Vagina (tissue), 2 donors: ENCODE measurements around the gene PLEKHB1. TPM values are rescaled to one million over a fixed set of nuclear protein-coding genes. Genes with fewer than 3 reads are reported as not detected.

ENCODE experiments used
- DNase-seq, 2 donors: peaks; one replicate each; pipeline ENCODE4 v3.0.0-alpha.2; 2017; ENCODE audit errors: extremely low spot score in 2 of 2
- H3K27ac ChIP-seq: fragments of 200-600 bp; sonication (generic); one replicate; pipeline ENCODE4 v1.5.1; 2019
- H3K27me3 ChIP-seq: fragments of 200-600 bp; sonication (generic); one replicate; pipeline ENCODE4 v1.5.1; 2019
- H3K36me3 ChIP-seq, 2 donors: fragments of 200-600 bp; sonication (generic); one replicate each; pipeline ENCODE4 v1.5.1; 2017 to 2019
- H3K4me1 ChIP-seq: fragments of 200-600 bp; sonication (generic); one replicate; pipeline ENCODE4 v1.5.1; 2019
- H3K4me3 ChIP-seq, 2 donors: fragments of 200-600 bp; sonication (generic); 1 replicate in 1 of 2; 2 replicates in 1 of 2; pipeline ENCODE4 v1.5.1; 2016 to 2019
- H3K9me3 ChIP-seq: fragments of 200-600 bp; sonication (generic); one replicate; pipeline ENCODE4 v1.5.1; 2019
- CTCF ChIP-seq, 3 experiments: fragments of 450-650 bp in 2 of 3; fragments of 200-600 bp in 1 of 3; sonication (generic) in 1 of 3; IDR thresholded peaks; one replicate each; pipeline ENCODE4 v1.5.1; 2017 to 2019; ENCODE audit warnings: antibody characterized with exemption in 3 of 3, mild to moderate bottlenecking in 2 of 3, moderate library complexity in 2 of 3
- POLR2A ChIP-seq, 2 donors: fragments of 450-650 bp; IDR thresholded peaks; one replicate each; pipeline ENCODE4 v1.6.1; 2017; ENCODE audit warnings: antibody characterized with exemption in 2 of 2, mild to moderate bottlenecking in 2 of 2, moderate library complexity in 2 of 2
- POLR2AphosphoS5 ChIP-seq, 2 donors: sonication (generic); formaldehyde crosslinking; IDR thresholded peaks; one replicate each; pipeline ENCODE4 v1.9.0; 2017; ENCODE audit warnings: antibody characterized with exemption in 2 of 2, mild to moderate bottlenecking in 2 of 2, low read depth in 1 of 2; ENCODE audit not compliant: insufficient read depth in 1 of 2
- intact Hi-C: fragments of 100-400 bp; cut with DNase I; formaldehyde crosslinking; loops from one replicate; pipeline ENCODE4 v1.15.1; 2023
- total RNA-seq: library from RNA; depleted of rRNA; stranded (reverse); fragments of >200 nt; gene quantifications from one replicate; pipeline ENCODE4 v1.2.3, GENCODE V29; 2016

Gene PLEKHB1
- total RNA-seq, 1 donor from 2014 or later: 7.9 TPM

GRCh38 chr11:73651252-73651651 lies 4.9 kb downstream of the PLEKHB1 start:
- intact Hi-C loops: loop anchor here (10.0 kb wide), 1 partner anchor 296 kb away; no protein-coding TSS in a partner anchor
- DNase-seq: no peak
- TF ChIP-seq CTCF (IDR thresholded peaks at IDR 0.05): no peak
- TF ChIP-seq POLR2AphosphoS5 (IDR thresholded peaks at IDR 0.05; ENCODE audit: insufficient read depth in 1 of 2, low read depth in 1 of 2): no peak
- no peak for TF ChIP-seq POLR2A (IDR thresholded peaks at IDR 0.05)
- Histone ChIP-seq H3K36me3 (no peaks in the 10 kb centered on the region), H3K4me3 (no peak overlapping the region), H3K4me1 (peaks cover 11% of the 10 kb centered on the region), H3K9me3 (no peaks in the 10 kb centered on the region), H3K27me3 (no peaks in the 10 kb centered on the region), H3K27ac (no peak overlapping the region)

DNA sequence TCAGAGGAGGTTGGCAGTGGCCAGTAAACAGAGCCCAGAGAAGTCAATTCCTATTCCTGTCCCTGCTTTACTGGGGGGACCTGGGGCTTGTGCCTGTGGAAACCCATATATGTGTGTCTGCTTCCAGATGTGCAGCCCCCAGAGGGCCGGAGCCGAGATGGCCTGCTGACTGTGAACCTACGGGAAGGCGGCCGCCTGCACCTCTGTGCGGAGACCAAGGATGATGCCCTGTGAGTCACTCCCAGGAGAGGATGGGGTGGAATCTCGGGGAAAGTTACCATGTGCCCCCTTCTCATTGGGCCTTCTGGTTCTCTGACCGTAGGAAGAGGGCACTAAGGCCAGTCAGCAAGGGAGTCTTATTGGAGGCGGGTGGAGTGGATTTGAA lies 5.3 kb downstream of the PLEKHB1 start:
- peaks cover 11% of the 10 kb centered on the region for H3K4me1 ChIP-seq
- no peaks in the 10 kb centered on the region for H3K27me3 ChIP-seq
- no peak overlapping the region for H3K4me3 ChIP-seq
- no peaks in the 10 kb centered on the region for H3K36me3 ChIP-seq
- no peaks in the 10 kb centered on the region for H3K9me3 ChIP-seq
- intact Hi-C loops: loop anchor here (10.0 kb wide), 1 partner anchor 297 kb away; no protein-coding TSS in a partner anchor
- no peak overlapping the region for H3K27ac ChIP-seq
- DNase-seq: no peak
- TF ChIP-seq POLR2AphosphoS5 (IDR thresholded peaks at IDR 0.05; ENCODE audit: insufficient read depth in 1 of 2, low read depth in 1 of 2): no peak
- no peak for TF ChIP-seq CTCF (IDR thresholded peaks at IDR 0.05)
- no peak for TF ChIP-seq POLR2A (IDR thresholded peaks at IDR 0.05)

- intact Hi-C loops: loop anchor here (10.0 kb wide), 1 partner anchor 297 kb away; no protein-coding TSS in a partner anchor
- H3K4me1 ChIP-seq: peaks cover 9% of the 10 kb centered on the region
- TF ChIP-seq POLR2A (IDR thresholded peaks at IDR 0.05) (no peak), POLR2AphosphoS5 (IDR thresholded peaks at IDR 0.05; ENCODE audit: insufficient read depth in 1 of 2, low read depth in 1 of 2) (no peak), CTCF (IDR thresholded peaks at IDR 0.05) (no peak)
- no peak overlapping the region for H3K4me3 ChIP-seq
- DNase-seq: no peak
- H3K36me3 ChIP-seq: no peaks in the 10 kb centered on the region
- no peaks in the 10 kb centered on the region for H3K9me3 ChIP-seq
- H3K27me3 ChIP-seq: no peaks in the 10 kb centered on the region
- H3K27ac ChIP-seq: no peak overlapping the region
These were observed 5.8 kb downstream of the PLEKHB1 start for GRCh38 chr11:73652046-73652730.

GRCh38 chr11:73652856-73653559 lies 6.6 kb downstream of the PLEKHB1 start:
- TF ChIP-seq POLR2A (IDR thresholded peaks at IDR 0.05) (no peak), CTCF (IDR thresholded peaks at IDR 0.05) (no peak), POLR2AphosphoS5 (IDR thresholded peaks at IDR 0.05; ENCODE audit: insufficient read depth in 1 of 2, low read depth in 1 of 2) (no peak)
- H3K4me1 ChIP-seq: peaks cover under 1% of the 10 kb centered on the region
- no peaks in the 10 kb centered on the region for H3K9me3 ChIP-seq
- no peak overlapping the region for H3K27ac ChIP-seq
- intact Hi-C loops: loop anchor here (10.0 kb wide), 1 partner anchor 298 kb away; no protein-coding TSS in a partner anchor
- H3K36me3 ChIP-seq: no peaks in the 10 kb centered on the region
- no peak overlapping the region for H3K4me3 ChIP-seq
- DNase-seq: no peak
- no peaks in the 10 kb centered on the region for H3K27me3 ChIP-seq
